PC-3 (cell line): Measurements from ENCODE around the gene WDR1.

ENCODE experiments used
- EZH2 ChIP-seq: fragments of 300-600 bp; sonication (generic); IDR thresholded peaks from one replicate; pipeline ENCODE4 v1.6.1; 2017; ENCODE audit warnings: antibody characterized with exemption, mild to moderate bottlenecking, low read length; ENCODE audit not compliant: unreplicated experiment
- EZH2phosphoT487 ChIP-seq: fragments of 300-600 bp; sonication (generic); IDR thresholded peaks from 2 replicates; pipeline ENCODE4 v1.6.1; 2018; ENCODE audit warnings: mild to moderate bottlenecking, antibody characterized with exemption, low read length, borderline replicate concordance
- TF ChIP-seq, protein P1 (sequence below): fragments of 300-600 bp; sonication (generic); conservative IDR thresholded peaks from 2 replicates; pipeline ENCODE4 v1.5.1; 2017; ENCODE audit warnings: antibody characterized with exemption, low read depth, mild to moderate bottlenecking, low read length

DNA sequence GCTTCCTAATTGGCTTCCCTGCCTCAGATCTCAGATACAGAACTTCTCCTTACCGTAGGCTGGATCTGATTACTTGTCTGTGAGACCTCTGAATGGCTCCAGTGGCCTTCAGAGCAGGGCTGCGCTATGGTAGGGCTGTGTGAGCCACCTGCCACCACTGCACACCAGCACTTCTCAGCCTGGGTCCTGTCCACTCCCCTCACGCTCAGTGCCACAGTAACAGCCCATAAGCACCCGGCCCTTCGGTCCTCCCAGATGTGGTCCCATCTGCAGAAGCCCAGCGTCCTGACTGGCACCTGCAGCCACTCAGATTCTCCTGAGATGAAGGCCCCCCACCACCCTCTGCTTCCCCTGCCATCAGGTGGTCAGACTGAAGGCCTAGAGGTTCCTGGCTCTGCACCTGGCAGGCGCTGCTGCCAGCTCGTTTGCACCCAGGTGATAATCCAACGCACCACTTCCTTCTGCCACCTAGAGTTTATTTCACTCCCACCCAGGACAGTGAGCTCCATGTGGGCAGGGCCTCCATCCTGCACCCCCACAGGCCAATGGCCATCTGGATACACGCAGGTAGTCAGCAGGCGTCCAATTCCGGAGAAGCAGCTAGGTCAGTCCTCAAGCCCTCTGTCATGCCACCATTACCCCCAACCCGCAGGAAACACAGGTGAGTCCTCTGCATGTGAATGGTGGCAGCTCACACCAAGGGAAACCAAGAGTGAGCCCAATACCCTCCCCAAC lies 5.4 kb downstream of the WDR1 start:
- TF ChIP-seq, protein P1, sequence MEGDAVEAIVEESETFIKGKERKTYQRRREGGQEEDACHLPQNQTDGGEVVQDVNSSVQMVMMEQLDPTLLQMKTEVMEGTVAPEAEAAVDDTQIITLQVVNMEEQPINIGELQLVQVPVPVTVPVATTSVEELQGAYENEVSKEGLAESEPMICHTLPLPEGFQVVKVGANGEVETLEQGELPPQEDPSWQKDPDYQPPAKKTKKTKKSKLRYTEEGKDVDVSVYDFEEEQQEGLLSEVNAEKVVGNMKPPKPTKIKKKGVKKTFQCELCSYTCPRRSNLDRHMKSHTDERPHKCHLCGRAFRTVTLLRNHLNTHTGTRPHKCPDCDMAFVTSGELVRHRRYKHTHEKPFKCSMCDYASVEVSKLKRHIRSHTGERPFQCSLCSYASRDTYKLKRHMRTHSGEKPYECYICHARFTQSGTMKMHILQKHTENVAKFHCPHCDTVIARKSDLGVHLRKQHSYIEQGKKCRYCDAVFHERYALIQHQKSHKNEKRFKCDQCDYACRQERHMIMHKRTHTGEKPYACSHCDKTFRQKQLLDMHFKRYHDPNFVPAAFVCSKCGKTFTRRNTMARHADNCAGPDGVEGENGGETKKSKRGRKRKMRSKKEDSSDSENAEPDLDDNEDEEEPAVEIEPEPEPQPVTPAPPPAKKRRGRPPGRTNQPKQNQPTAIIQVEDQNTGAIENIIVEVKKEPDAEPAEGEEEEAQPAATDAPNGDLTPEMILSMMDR = no peak
- TF ChIP-seq EZH2 (no peak), EZH2phosphoT487 (no peak)
